MCF 10A (cell line): ENCODE measurements around the gene FAM200C. TPM values are rescaled to one million over a fixed set of nuclear protein-coding genes. Genes with fewer than 3 reads are reported as not detected.

Experiments used
- BruUV-seq: library from RNA; stranded (reverse); fragments of 400-500 nt; replicated peaks from 2 replicates; lab custom pipeline; 2021; lab: Mats Ljungman, UMichigan
- CTCF ChIA-PET: fragments of 300-600 bp; sonication (Branson Sonifier 250); formaldehyde crosslinking; extraction: SDS; loops from one replicate; lab custom pipeline; 2021; ENCODE audit warnings: antibody characterized with exemption, inconsistent platforms; lab: Yijun Ruan, JAX
- POLR2A ChIA-PET: fragments of 300-600, 350-650 bp; sonication (Branson Sonifier 250); formaldehyde crosslinking; extraction: SDS; loops from one replicate; lab custom pipeline; 2020; ENCODE audit warnings: antibody characterized with exemption, inconsistent platforms; lab: Yijun Ruan, JAX
- DNase-seq: peaks from one replicate; pipeline ENCODE4 v3.0.0-alpha.2; 2018; ENCODE audit not compliant: unreplicated experiment
- H3K27ac Mint-ChIP-seq: one replicate; pipeline ENCODE4 v1.8.0; 2022; ENCODE audit warnings: mild to moderate bottlenecking, low read depth, mixed read lengths; ENCODE audit not compliant: unreplicated experiment
- H3K27me3 Mint-ChIP-seq: one replicate; pipeline ENCODE4 v1.8.0; 2022; ENCODE audit warnings: mixed read lengths; ENCODE audit not compliant: insufficient read depth, unreplicated experiment
- H3K36me3 Mint-ChIP-seq: one replicate; pipeline ENCODE4 v1.8.0; 2022; ENCODE audit warnings: mild to moderate bottlenecking, moderate library complexity, mixed read lengths; ENCODE audit not compliant: insufficient read depth, unreplicated experiment
- H3K4me1 Mint-ChIP-seq: one replicate; pipeline ENCODE4 v1.8.0; 2022; ENCODE audit warnings: mixed read lengths; ENCODE audit not compliant: insufficient read depth, unreplicated experiment
- H3K4me3 Mint-ChIP-seq: one replicate; pipeline ENCODE4 v1.8.0; 2022; ENCODE audit warnings: mild to moderate bottlenecking, moderate library complexity, mixed read lengths; ENCODE audit not compliant: unreplicated experiment
- H3K9me3 Mint-ChIP-seq: one replicate; pipeline ENCODE4 v1.8.0; 2022; ENCODE audit warnings: mixed read lengths; ENCODE audit not compliant: unreplicated experiment
- intact Hi-C: fragments of 100-400 bp; cut with micrococcal nuclease; formaldehyde crosslinking; loops from 2 replicates; pipeline ENCODE4 v1.14.1; 2022
- total RNA-seq: library from RNA; stranded (reverse); gene quantifications from 2 replicates; pipeline ENCODE4 v1.2.3, GENCODE V29; 2022
- TF ChIP-seq, protein P1 (sequence below): fragments of 200-600 bp; IDR thresholded peaks from one replicate; pipeline ENCODE4 v1.8.0; 2022; ENCODE audit warnings: antibody characterized with exemption, mild to moderate bottlenecking; ENCODE audit not compliant: unreplicated experiment

The FAM200C gene
- total RNA-seq, 1 experiment from 2014 or later = 2.2 TPM

DNA sequence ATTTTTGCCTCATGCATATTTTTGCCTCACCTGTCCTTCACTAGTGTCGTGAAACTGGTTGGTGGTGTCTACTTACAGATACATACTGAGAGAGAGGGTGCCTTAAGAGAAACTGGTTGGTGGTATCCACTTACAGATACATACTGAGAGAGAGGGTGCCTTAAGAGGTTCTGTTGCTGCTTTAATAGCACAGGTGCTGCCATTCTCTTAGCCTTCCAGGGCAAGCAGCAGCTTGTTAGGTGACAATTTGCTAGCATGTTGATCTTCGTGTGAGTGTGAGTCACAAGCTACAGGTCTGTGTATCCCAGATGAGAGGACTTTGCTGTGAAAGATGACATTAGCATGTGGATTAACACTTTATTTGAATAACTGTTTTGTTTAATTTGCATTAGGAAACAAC, 23.2 kb upstream of the FAM200C start:
- intact Hi-C loops = loop anchor here (5.0 kb wide), 1 partner anchor 414 kb away; no protein-coding TSS in a partner anchor
- peaks cover under 1% of the 10 kb centered on the region for H3K9me3 Mint-ChIP-seq
- CTCF ChIA-PET = interaction anchor here (14.2 kb wide), 1 partner anchor 17 kb away, joined by 197 read pairs; no protein-coding TSS in a partner anchor
- DNase-seq = peak; percentile 77
- H3K4me3 Mint-ChIP-seq = peak overlapping the region; percentile 78
- BruUV-seq = no TSS peak
- POLR2A ChIA-PET = interaction anchor here (1.0 to 10.5 kb wide), 7 partner anchors 10 to 414 kb away, joined by 3 to 272 read pairs (median 5); partner anchors contain the start of genes FAM200C and TTC1
- H3K36me3 Mint-ChIP-seq = peaks cover 19% of the 10 kb centered on the region
- TF ChIP-seq, protein P1, sequence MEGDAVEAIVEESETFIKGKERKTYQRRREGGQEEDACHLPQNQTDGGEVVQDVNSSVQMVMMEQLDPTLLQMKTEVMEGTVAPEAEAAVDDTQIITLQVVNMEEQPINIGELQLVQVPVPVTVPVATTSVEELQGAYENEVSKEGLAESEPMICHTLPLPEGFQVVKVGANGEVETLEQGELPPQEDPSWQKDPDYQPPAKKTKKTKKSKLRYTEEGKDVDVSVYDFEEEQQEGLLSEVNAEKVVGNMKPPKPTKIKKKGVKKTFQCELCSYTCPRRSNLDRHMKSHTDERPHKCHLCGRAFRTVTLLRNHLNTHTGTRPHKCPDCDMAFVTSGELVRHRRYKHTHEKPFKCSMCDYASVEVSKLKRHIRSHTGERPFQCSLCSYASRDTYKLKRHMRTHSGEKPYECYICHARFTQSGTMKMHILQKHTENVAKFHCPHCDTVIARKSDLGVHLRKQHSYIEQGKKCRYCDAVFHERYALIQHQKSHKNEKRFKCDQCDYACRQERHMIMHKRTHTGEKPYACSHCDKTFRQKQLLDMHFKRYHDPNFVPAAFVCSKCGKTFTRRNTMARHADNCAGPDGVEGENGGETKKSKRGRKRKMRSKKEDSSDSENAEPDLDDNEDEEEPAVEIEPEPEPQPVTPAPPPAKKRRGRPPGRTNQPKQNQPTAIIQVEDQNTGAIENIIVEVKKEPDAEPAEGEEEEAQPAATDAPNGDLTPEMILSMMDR = no peak
- peaks cover 47% of the 10 kb centered on the region for H3K4me1 Mint-ChIP-seq
- no peaks in the 10 kb centered on the region for H3K27me3 Mint-ChIP-seq
- peak overlapping the region; percentile 86 for H3K27ac Mint-ChIP-seq

DNA sequence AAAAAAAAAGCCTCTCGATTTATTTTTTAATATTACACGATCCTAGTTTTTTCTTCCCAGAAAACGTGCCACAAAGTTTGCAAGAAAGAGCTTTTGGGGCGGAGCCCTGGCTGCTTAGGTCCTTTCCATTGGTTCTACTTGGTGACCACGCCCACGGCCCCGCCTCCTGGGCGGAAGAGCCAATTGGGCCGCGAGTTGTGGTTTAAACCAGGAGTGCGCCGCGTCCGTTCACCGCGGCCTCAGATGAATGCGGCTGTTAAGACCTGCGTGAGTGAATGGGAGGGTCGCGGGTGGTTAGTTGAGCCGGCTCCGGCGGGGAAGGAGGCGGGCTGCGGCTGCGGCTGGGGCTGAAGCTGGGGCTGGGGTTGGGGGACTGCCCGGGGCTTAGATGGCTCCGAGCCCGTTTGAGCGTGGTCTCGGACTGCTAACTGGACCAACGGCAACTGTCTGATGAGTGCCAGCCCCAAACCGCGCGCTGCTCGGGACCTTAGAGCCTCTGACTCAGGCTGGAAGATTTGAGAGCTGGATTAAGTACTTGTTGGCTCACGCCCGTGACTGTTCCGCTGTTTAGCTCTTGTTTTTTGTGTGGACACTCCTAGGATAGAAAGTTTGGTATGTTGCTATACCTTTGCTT, 21.9 kb upstream of the FAM200C start, which contains the start of gene PTTG1:
Gene PTTG1, plus strand, starts transcription at position 231 of the 634 bp plus-strand sequence. CDS start 458 bp downstream, outside the sequence.
- peak within 1 kb of the TSS; percentile 86 for H3K27ac Mint-ChIP-seq
- H3K9me3 Mint-ChIP-seq = peaks cover 7% of the 10 kb centered on the region
- peaks cover 55% of the 10 kb centered on the region for H3K4me1 Mint-ChIP-seq
- DNase-seq = peak; percentile 100
- no peaks in the 10 kb centered on the region for H3K27me3 Mint-ChIP-seq
- TF ChIP-seq, protein P1 = no peak
- intact Hi-C loops = loop anchor here (5.0 kb wide), 1 partner anchor 416 kb away; no protein-coding TSS in a partner anchor
- BruUV-seq = TSS peak; percentile 51
- POLR2A ChIA-PET = interaction anchor here (0.6 to 10.5 kb wide), 14 partner anchors 12 to 1420 kb away, joined by 3 to 272 read pairs (median 4); partner anchors contain the start of genes FAM200C and TTC1
- CTCF ChIA-PET = interaction anchor here (0.7 to 14.2 kb wide), 4 partner anchors 9 to 570 kb away, joined by 4 to 197 read pairs (median 6); partner anchors contain the start of gene FAM200C
- peak within 1 kb of the TSS; percentile 78 for H3K4me3 Mint-ChIP-seq
- peaks cover 17% of the 10 kb centered on the region for H3K36me3 Mint-ChIP-seq

DNA sequence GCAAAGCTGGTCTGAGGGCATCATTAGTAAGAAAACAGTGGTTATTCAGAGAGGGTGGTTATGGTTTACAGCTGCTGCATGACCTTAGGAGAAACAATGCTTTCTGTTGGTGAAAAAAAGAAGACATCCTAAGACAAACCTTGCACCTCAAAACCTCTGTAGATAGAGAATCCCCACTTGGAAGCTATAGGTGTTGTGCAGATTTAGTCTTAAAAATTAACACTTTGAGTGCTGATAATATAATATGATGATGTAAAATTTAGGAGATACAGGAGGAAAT, 20.4 kb upstream of the FAM200C start:
- H3K27ac Mint-ChIP-seq = peak overlapping the region; percentile 99
- POLR2A ChIA-PET = interaction anchor here (0.7 to 10.5 kb wide), 6 partner anchors 9 to 417 kb away, joined by 3 to 272 read pairs (median 8); partner anchors contain the start of genes FAM200C and TTC1
- no peaks in the 10 kb centered on the region for H3K27me3 Mint-ChIP-seq
- no peak for DNase-seq
- no TSS peak for BruUV-seq
- H3K36me3 Mint-ChIP-seq = peaks cover 20% of the 10 kb centered on the region
- peaks cover 57% of the 10 kb centered on the region for H3K4me1 Mint-ChIP-seq
- H3K9me3 Mint-ChIP-seq = peaks cover 7% of the 10 kb centered on the region
- intact Hi-C loops = loop anchor here (5.0 kb wide), 1 partner anchor 417 kb away; no protein-coding TSS in a partner anchor
- TF ChIP-seq, protein P1 = no peak
- CTCF ChIA-PET = interaction anchor here (0.7 to 14.2 kb wide), 3 partner anchors 10 to 398 kb away, joined by 3 to 197 read pairs (median 5); no protein-coding TSS in a partner anchor
- peak overlapping the region; percentile 99 for H3K4me3 Mint-ChIP-seq
